Measurements from ENCODE around the gene DUSP6.

Gene DUSP6

GRCh38 chr12:89319122-89319521, 33.2 kb downstream of the DUSP6 start:
- WGBS, result 30% methylated on average over 4 of the region's 4 CpGs
- H3K9me3 ChIP-seq (ENCODE audit: control insufficient read depth, low read length), result no peaks in the 10 kb centered on the region

GRCh38 chr12:89316705-89317139, 35.6 kb downstream of the DUSP6 start:
- H3K14ac ChIP-seq (ENCODE audit: low read length in 2 of 2), result no peak overlapping the region
- no peak overlapping the region for H2BK12ac ChIP-seq (ENCODE audit: low read length in 2 of 2)
- H2AK5ac ChIP-seq (ENCODE audit: low read length, severe bottlenecking), result no peak overlapping the region
- H4K91ac ChIP-seq (ENCODE audit: low read length), result no peak overlapping the region
- no peak overlapping the region for H2BK15ac ChIP-seq (ENCODE audit: low read depth, poor library complexity, severe bottlenecking)
- H3K9ac ChIP-seq (ENCODE audit: low read length), result no peak overlapping the region
- no peak overlapping the region for H3K4ac ChIP-seq (ENCODE audit: low read depth in 1 of 2, low read length in 2 of 2)
- no peaks in the 10 kb centered on the region for H3K4me1 ChIP-seq (ENCODE audit: control insufficient read depth, insufficient read depth, low read depth, low read length)
- H3K9me3 ChIP-seq (ENCODE audit: control insufficient read depth, low read length), result no peaks in the 10 kb centered on the region
- H2BK120ac ChIP-seq (ENCODE audit: low read depth, low read length), result no peak overlapping the region
- no peak overlapping the region for H3K4me3 ChIP-seq (ENCODE audit: insufficient read depth in 1 of 2, low read depth in 1 of 2, low read length in 2 of 2)
- H3K23ac ChIP-seq (ENCODE audit: low read length in 2 of 2), result no peak overlapping the region
- no peak overlapping the region for H4K8ac ChIP-seq (ENCODE audit: low read length)
- no peaks in the 10 kb centered on the region for H3K27me3 ChIP-seq (ENCODE audit: control insufficient read depth in 1 of 2, insufficient read depth in 1 of 2, low read length in 2 of 2)
- no peak overlapping the region for H2BK5ac ChIP-seq (ENCODE audit: low read depth, low read length, poor library complexity, severe bottlenecking)
- WGBS, result 19% methylated on average over 4 of the region's 4 CpGs
- no peak overlapping the region for H3K4me2 ChIP-seq (ENCODE audit: low read length, poor library complexity, severe bottlenecking)
- H3K27ac ChIP-seq (ENCODE audit: low read length, poor library complexity, severe bottlenecking), result no peak overlapping the region
- H2AFZ ChIP-seq (ENCODE audit: low read depth, low read length), result no peak overlapping the region
- H3K18ac ChIP-seq (ENCODE audit: low read depth in 1 of 2, low read length in 2 of 2), result no peak overlapping the region
- no peaks in the 10 kb centered on the region for H3K79me1 ChIP-seq (replicated peaks; ENCODE audit: low read length, poor library complexity, severe bottlenecking)
- DNase-seq, result no peak
- H3K36me3 ChIP-seq (ENCODE audit: control insufficient read depth in 1 of 2, insufficient read depth in 2 of 2, low read depth in 1 of 2, low read length in 2 of 2), result no peaks in the 10 kb centered on the region

More at GRCh38 chr12:89319122-89319521, 33.2 kb downstream of the DUSP6 start:
- Histone ChIP-seq H2BK15ac (ENCODE audit: low read depth, poor library complexity, severe bottlenecking) (no peak overlapping the region), H3K27ac (ENCODE audit: low read length, poor library complexity, severe bottlenecking) (no peak overlapping the region), H4K8ac (ENCODE audit: low read length) (no peak overlapping the region), H3K36me3 (ENCODE audit: control insufficient read depth in 1 of 2, insufficient read depth in 2 of 2, low read depth in 1 of 2, low read length in 2 of 2) (no peaks in the 10 kb centered on the region), H2BK120ac (ENCODE audit: low read depth, low read length) (no peak overlapping the region), H3K4me2 (ENCODE audit: low read length, poor library complexity, severe bottlenecking) (no peak overlapping the region), H2BK5ac (ENCODE audit: low read depth, low read length, poor library complexity, severe bottlenecking) (no peak overlapping the region), H3K4me1 (ENCODE audit: control insufficient read depth, insufficient read depth, low read depth, low read length) (no peaks in the 10 kb centered on the region), H3K27me3 (ENCODE audit: control insufficient read depth in 1 of 2, insufficient read depth in 1 of 2, low read length in 2 of 2) (no peaks in the 10 kb centered on the region), H2AK5ac (ENCODE audit: low read length, severe bottlenecking) (no peak overlapping the region), H2AFZ (ENCODE audit: low read depth, low read length) (no peak overlapping the region), H3K18ac (ENCODE audit: low read depth in 1 of 2, low read length in 2 of 2) (peak overlapping the region in 1 of 2 experiments; percentile 16), H3K23ac (ENCODE audit: low read length in 2 of 2) (no peak overlapping the region), H3K9ac (ENCODE audit: low read length) (peak overlapping the region; percentile 38), H2BK12ac (ENCODE audit: low read length in 2 of 2) (no peak overlapping the region), H3K4ac (ENCODE audit: low read depth in 1 of 2, low read length in 2 of 2) (no peak overlapping the region), H3K14ac (ENCODE audit: low read length in 2 of 2) (no peak overlapping the region), H4K91ac (ENCODE audit: low read length) (no peak overlapping the region), H3K79me1 (replicated peaks; ENCODE audit: low read length, poor library complexity, severe bottlenecking) (no peaks in the 10 kb centered on the region), H3K4me3 (ENCODE audit: insufficient read depth in 1 of 2, low read depth in 1 of 2, low read length in 2 of 2) (no peak overlapping the region)
- peak; percentile 36 for DNase-seq

GRCh38 chr12:89314060-89314761, 38.1 kb downstream of the DUSP6 start:
- Histone ChIP-seq H3K18ac (ENCODE audit: low read depth in 1 of 2, low read length in 2 of 2) (no peak overlapping the region), H3K9me3 (ENCODE audit: control insufficient read depth, low read length) (no peaks in the 10 kb centered on the region), H3K4me1 (ENCODE audit: control insufficient read depth, insufficient read depth, low read depth, low read length) (peaks cover 4% of the 10 kb centered on the region), H3K36me3 (ENCODE audit: control insufficient read depth in 1 of 2, insufficient read depth in 2 of 2, low read depth in 1 of 2, low read length in 2 of 2) (no peaks in the 10 kb centered on the region), H3K4me3 (ENCODE audit: insufficient read depth in 1 of 2, low read depth in 1 of 2, low read length in 2 of 2) (no peak overlapping the region), H3K79me1 (replicated peaks; ENCODE audit: low read length, poor library complexity, severe bottlenecking) (no peaks in the 10 kb centered on the region), H3K9ac (ENCODE audit: low read length) (no peak overlapping the region), H2BK15ac (ENCODE audit: low read depth, poor library complexity, severe bottlenecking) (no peak overlapping the region), H3K23ac (ENCODE audit: low read length in 2 of 2) (no peak overlapping the region), H2BK120ac (ENCODE audit: low read depth, low read length) (no peak overlapping the region), H4K91ac (ENCODE audit: low read length) (no peak overlapping the region), H3K14ac (ENCODE audit: low read length in 2 of 2) (no peak overlapping the region), H4K8ac (ENCODE audit: low read length) (no peak overlapping the region), H2BK12ac (ENCODE audit: low read length in 2 of 2) (no peak overlapping the region), H2AFZ (ENCODE audit: low read depth, low read length) (no peak overlapping the region), H2AK5ac (ENCODE audit: low read length, severe bottlenecking) (no peak overlapping the region), H3K27me3 (ENCODE audit: control insufficient read depth in 1 of 2, insufficient read depth in 1 of 2, low read length in 2 of 2) (no peaks in the 10 kb centered on the region), H3K4ac (ENCODE audit: low read depth in 1 of 2, low read length in 2 of 2) (no peak overlapping the region), H3K4me2 (ENCODE audit: low read length, poor library complexity, severe bottlenecking) (no peak overlapping the region), H3K27ac (ENCODE audit: low read length, poor library complexity, severe bottlenecking) (no peak overlapping the region), H2BK5ac (ENCODE audit: low read depth, low read length, poor library complexity, severe bottlenecking) (no peak overlapping the region)
- 87% methylated on average over 3 of the region's 3 CpGs for WGBS
- no peak for DNase-seq

- no peak overlapping the region for H2BK12ac ChIP-seq (ENCODE audit: low read length in 2 of 2)
- no peak overlapping the region for H2BK5ac ChIP-seq (ENCODE audit: low read depth, low read length, poor library complexity, severe bottlenecking)
- H2AFZ ChIP-seq (ENCODE audit: low read depth, low read length), result no peak overlapping the region
- no peaks in the 10 kb centered on the region for H3K79me1 ChIP-seq (replicated peaks; ENCODE audit: low read length, poor library complexity, severe bottlenecking)
- no peak overlapping the region for H4K91ac ChIP-seq (ENCODE audit: low read length)
- WGBS, result 99% methylated on average over 4 of the region's 4 CpGs
- peaks cover 4% of the 10 kb centered on the region for H3K4me1 ChIP-seq (ENCODE audit: control insufficient read depth, insufficient read depth, low read depth, low read length)
- H3K4me2 ChIP-seq (ENCODE audit: low read length, poor library complexity, severe bottlenecking), result no peak overlapping the region
- DNase-seq, result no peak
- no peak overlapping the region for H3K27ac ChIP-seq (ENCODE audit: low read length, poor library complexity, severe bottlenecking)
- no peak overlapping the region for H3K9ac ChIP-seq (ENCODE audit: low read length)
- H3K9me3 ChIP-seq (ENCODE audit: control insufficient read depth, low read length), result no peaks in the 10 kb centered on the region
- no peak overlapping the region for H2BK15ac ChIP-seq (ENCODE audit: low read depth, poor library complexity, severe bottlenecking)
- no peak overlapping the region for H4K8ac ChIP-seq (ENCODE audit: low read length)
- no peak overlapping the region for H2AK5ac ChIP-seq (ENCODE audit: low read length, severe bottlenecking)
- no peak overlapping the region for H3K4ac ChIP-seq (ENCODE audit: low read depth in 1 of 2, low read length in 2 of 2)
- no peak overlapping the region for H3K14ac ChIP-seq (ENCODE audit: low read length in 2 of 2)
- no peak overlapping the region for H2BK120ac ChIP-seq (ENCODE audit: low read depth, low read length)
- H3K27me3 ChIP-seq (ENCODE audit: control insufficient read depth in 1 of 2, insufficient read depth in 1 of 2, low read length in 2 of 2), result no peaks in the 10 kb centered on the region
- H3K4me3 ChIP-seq (ENCODE audit: insufficient read depth in 1 of 2, low read depth in 1 of 2, low read length in 2 of 2), result no peak overlapping the region
- no peaks in the 10 kb centered on the region for H3K36me3 ChIP-seq (ENCODE audit: control insufficient read depth in 1 of 2, insufficient read depth in 2 of 2, low read depth in 1 of 2, low read length in 2 of 2)
- no peak overlapping the region for H3K18ac ChIP-seq (ENCODE audit: low read depth in 1 of 2, low read length in 2 of 2)
- H3K23ac ChIP-seq (ENCODE audit: low read length in 2 of 2), result no peak overlapping the region
Measured at GRCh38 chr12:89311703-89312293, 40.5 kb downstream of the DUSP6 start.
